H1 (cell line): ENCODE data around the gene LPAR3. TPM values are rescaled to one million over a fixed set of nuclear protein-coding genes. Genes with fewer than 3 reads are reported as not detected.

ENCODE experiments used
- CHD7 ChIP-seq: fragments of 300-600 bp; sonication (generic); IDR thresholded peaks from 2 replicates; pipeline ENCODE4 v1.7.1; 2012; ENCODE audit warnings: low read length, moderate library complexity, mild to moderate bottlenecking, inconsistent platforms; ENCODE audit not compliant: insufficient replicate concordance
- EZH2 ChIP-seq: fragments of 200-600 bp; sonication (generic); IDR thresholded peaks from 2 replicates; pipeline ENCODE4 v1.7.1; 2012; ENCODE audit warnings: low read depth, mild to moderate bottlenecking, moderate library complexity, low read length, inconsistent platforms; ENCODE audit not compliant: severe bottlenecking
- polyA plus RNA-seq, 7 experiments: library from polyadenylated mRNA; depleted of rRNA in 3 of 7; stranded (reverse) in 5 of 7; unstranded in 2 of 7; fragments of >200 nt in 5 of 7; fragments of 200-250 nt in 2 of 7; gene quantifications; 1 replicate in 5 of 7; 2 replicates in 1 of 7; 4 replicates in 1 of 7; pipeline versions ENCODE4 v1.2.1 to v1.2.3, GENCODE V29; 2011 to 2013; ENCODE audit warnings: missing spikeins in 2 of 7, mixed read lengths in 2 of 7
- total RNA-seq: library from RNA; stranded (reverse); fragmentation: NEBNext Ultra II Directional; extraction: Animal tissue kit (Norgen Biotek cat#: 25700); gene quantifications from 2 replicates; pipeline ENCODE4 v1.2.1, GENCODE V29; 2021

LPAR3 gene
- total and polyA plus RNA-seq, 2 of the 8 experiments (the other 6 are each of a cell fraction or from before 2014, with no cell fraction given): 17.1 to 25.4 TPM

- TF ChIP-seq CHD7 (no peak), EZH2 (no peak)
These were observed 5.6 kb downstream of the LPAR3 start (continued) for GRCh38 chr1:84887261-84887934.
